Right renal cortex interstitium (tissue), 3 donors: ENCODE measurements around the gene SPRING1. TPM values are rescaled to one million over a fixed set of nuclear protein-coding genes. Genes with fewer than 3 reads are reported as not detected.

Experiments used
- DNase-seq, 3 donors: peaks; one replicate each; pipeline ENCODE4 v3.0.0-alpha.2; 2013; ENCODE audit warnings: low read depth in 3 of 3, low spot score in 2 of 3
- polyA plus RNA-seq, 3 donors: library from polyadenylated mRNA; unstranded; fragments of 120-200 nt; gene quantifications; one replicate each; pipeline ENCODE4 v1.2.1, GENCODE V29; 2013; ENCODE audit not compliant: insufficient read length in 3 of 3

Gene SPRING1
- polyA plus RNA-seq, 3 donors = 29.9 to 32.5 (median 32.0) TPM

DNA sequence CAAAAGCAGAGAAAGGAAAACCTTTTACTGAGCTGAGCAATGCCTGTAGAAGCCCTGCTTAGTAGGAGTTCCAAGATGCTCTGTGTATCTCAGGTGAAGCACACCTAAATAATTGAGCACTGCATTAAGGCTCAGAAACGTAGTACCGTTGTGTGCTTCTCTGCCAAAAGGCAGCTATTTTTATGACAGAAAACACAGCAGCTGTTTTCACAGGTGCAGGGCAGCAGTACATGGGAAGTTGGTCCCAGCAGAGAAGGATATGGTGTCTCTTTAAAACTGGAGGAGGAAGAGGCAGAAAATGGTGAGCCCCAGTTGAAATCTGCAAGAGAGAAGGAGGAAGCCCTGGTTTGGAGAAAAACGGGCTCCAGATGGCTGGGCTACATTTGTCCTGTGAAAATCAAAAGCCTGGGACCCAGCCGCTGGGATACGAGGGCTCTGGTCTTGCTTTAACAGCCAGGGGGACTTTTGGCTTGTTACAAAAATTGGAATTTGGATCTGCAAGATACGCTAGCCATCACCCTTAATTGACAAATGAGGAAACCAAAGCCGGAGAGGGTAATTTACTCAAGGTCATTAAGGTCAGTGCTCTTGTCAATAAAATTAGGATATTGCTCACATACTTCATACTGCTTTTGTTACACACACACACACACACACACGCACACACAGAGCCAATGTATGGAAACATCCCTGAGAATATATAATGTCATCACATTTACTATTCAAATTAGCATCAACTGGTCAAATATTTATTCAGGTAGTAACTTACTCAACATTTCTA, 27.3 kb downstream of the SPRING1 start:
- DNase-seq = no peak

DNA sequence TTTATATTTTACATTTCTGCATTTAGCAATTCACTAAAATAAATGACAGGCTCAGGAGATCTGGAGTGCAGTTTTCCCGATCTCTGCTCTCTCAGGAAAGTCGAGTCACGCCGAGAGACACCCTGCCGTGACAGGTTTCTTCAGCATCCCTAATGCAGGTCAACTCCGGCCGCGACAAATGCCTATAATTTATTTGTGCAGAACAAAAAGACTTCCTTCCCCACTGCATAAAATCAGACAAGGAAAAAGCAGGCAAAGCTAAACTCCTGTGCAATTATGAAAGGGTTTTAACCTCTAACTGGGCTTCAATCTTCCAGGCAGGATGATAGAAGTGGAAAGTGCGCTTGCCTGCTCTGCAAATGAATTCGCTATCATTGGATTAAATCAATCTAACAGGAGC, 28.1 kb downstream of the SPRING1 start:
- no peak for DNase-seq

DNA sequence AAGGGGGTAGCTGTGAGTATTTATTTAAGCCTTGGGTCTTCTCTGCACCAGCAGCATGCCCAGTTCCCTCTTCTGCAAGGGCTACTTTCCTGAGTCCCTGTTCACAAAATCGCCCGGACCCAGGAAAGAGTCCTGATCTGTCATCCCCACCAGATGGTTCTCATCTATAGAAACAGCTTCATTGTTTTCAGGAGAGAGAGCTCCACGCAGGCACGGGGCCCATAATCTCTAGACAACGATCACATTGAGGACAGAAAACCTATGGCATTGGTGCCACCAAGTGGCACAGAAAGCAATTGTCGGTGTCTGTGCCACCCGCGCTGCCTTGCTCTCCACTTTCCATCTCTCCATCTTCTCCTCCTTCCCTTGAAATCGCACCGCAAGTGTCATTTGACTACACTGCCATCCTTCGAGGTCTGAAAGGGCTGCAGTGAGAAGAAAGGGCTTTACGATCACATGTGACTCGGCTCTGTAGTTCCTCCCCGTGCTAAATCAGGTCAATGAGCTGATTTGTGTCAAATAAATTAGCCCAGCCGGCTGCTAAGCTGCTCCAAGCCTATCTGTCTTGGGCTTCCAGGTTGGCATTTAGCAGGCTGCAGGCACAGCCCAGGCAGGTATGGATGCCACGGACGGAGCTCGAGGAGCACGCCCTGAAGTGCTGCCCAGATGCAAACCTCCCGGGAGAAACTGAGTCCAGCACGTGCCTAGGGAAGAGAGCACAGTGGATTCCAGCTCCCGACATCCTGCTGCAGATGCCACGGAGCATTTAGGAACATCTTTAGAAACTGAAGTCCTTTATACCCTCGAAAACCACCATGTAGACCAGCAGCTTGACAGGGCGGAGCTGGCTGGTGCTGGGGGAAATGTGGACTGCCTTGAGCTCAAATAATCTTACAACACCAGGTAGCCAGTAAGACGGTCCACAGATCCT, 28.8 kb downstream of the SPRING1 start:
- DNase-seq = no peak

DNA sequence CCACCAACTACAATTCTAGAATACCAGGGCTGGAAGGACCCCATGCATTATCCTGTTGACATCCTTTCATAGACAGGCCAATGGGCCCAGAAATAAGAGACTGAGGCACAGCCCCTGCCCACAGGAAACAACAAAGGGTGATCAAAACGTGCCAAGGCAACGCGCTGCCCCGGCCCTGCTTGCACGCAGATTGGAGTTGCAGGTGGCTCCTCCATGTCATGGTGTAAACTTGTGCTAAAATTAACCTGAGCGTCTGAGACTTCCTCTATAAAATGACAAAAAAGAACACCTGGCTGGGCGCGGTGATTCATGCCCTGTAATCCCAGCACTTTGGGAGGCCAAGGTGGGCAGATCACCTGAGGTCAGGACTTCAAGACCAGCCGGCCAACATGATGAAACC, 30.1 kb downstream of the SPRING1 start:
- no peak for DNase-seq

GRCh38 chr12:116703214-116703795, 34.6 kb downstream of the SPRING1 start:
- DNase-seq = no peak

GRCh38 chr12:116701432-116701831, 36.4 kb downstream of the SPRING1 start:
- DNase-seq = no peak

GRCh38 chr12:116700066-116700465, 37.8 kb downstream of the SPRING1 start:
- DNase-seq = no peak

DNA sequence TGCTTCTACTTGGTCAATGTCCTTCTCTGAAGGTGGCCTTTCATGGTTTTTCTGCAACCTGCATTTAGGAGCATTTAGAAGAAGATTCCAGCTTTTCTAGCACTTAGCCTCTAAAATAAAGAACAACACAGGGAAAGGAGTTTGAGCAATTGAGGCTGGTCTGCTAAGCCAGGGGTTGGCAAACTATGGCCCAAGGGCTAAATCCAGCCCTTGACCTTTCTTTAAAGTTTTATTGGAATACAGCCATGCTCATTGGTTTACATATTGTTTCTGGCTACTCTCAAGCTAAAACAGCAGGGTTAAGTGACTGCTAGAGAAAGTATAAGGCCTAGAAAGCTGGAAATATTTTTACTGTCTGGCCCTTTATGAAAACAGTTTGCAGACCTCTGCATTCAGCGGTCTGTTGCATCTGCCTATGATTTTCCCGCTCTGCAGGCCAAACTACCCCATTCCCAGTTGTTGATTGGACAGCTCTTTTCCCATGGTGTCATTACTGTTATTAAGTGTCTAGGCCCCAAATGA, 39.3 kb downstream of the SPRING1 start:
- no peak for DNase-seq

DNA sequence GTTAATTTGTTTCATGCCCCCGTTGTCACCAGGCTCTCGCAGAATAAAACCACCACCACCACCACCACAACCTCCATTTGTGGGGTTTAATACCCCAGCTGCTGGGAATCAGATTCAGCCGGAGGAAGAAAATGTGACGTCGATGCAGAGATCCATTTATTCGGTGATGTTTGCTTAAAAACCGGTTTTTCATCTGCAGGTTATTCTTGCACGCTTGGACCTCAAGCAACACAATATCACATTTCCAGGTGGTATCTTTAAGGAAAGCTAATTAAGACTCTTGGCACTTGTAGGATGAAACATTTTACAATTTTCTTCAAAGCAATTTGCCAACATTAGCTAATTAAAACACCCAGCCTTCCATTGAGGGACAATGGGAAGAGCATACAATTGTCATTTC, 39.8 kb downstream of the SPRING1 start:
- no peak for DNase-seq

GRCh38 chr12:116697716-116698115, 40.2 kb downstream of the SPRING1 start:
- no peak for DNase-seq

- no peak for DNase-seq
Observed at GRCh38 chr12:116697305-116697704, 40.6 kb downstream of the SPRING1 start.

DNA sequence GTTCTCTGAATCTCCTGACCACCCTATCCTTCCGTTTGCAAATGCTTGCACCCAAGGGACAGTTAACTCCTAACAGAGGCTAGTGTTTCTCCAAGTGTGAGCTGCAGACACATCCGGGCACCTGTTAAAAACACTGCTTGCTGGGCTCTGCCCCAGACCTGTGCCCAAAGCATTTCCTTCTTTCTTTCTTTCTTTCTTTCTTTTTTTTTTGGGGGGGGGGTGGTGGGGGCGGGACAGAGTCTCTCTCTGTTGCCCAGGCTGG, 42.5 kb downstream of the SPRING1 start:
- no peak for DNase-seq

- DNase-seq = no peak
Observed at GRCh38 chr12:116694653-116695463, 43.0 kb downstream of the SPRING1 start.

- no peak for DNase-seq
Observed at GRCh38 chr12:116693286-116694227, 44.3 kb downstream of the SPRING1 start.

- no peak for DNase-seq
Observed at GRCh38 chr12:116692605-116693004, 45.3 kb downstream of the SPRING1 start.

- DNase-seq = no peak
Observed at GRCh38 chr12:116691636-116692035, 46.2 kb downstream of the SPRING1 start.

GRCh38 chr12:116691205-116691604, 46.7 kb downstream of the SPRING1 start:
- DNase-seq = no peak

GRCh38 chr12:116689979-116690744, 47.7 kb downstream of the SPRING1 start:
- DNase-seq = no peak

- no peak for DNase-seq
Observed at GRCh38 chr12:116689521-116689920, 48.3 kb downstream of the SPRING1 start.
